Cardiac septum (tissue), 1 donor: ENCODE results near the gene ELOVL3. TPM values are rescaled to one million over a fixed set of nuclear protein-coding genes. Genes with fewer than 3 reads are reported as not detected.
A peak's percentile ranks its signal among the peaks of the same experiment; 100 is the strongest.
"Not testable (repeated sequence)": the region's sequence is repeated elsewhere in the genome, so short reads cannot be mapped to it uniquely, and the experiment has no call there.

ENCODE experiments used
- DNase-seq: peaks from one replicate; pipeline ENCODE4 v3.0.0-alpha.2; 2020; ENCODE audit warnings: low spot score
- intact Hi-C: fragments of 100-400 bp; cut with DNase I; formaldehyde crosslinking; loops from one replicate; pipeline ENCODE4 v1.14.0; 2022
- total RNA-seq: library from RNA; stranded (reverse); fragmentation: NEBNext Ultra II Directional; extraction: Animal tissue kit (Norgen Biotek cat#: 25700); gene quantifications from one replicate; pipeline ENCODE4 v1.2.1, GENCODE V29; 2021
- donor health status: DM: no; HTN: no; CAD: no.

The ELOVL3 gene
- total RNA-seq, 1 donor from 2014 or later = not detected

GRCh38 chr10:102245082-102245931, 19.2 kb downstream of the ELOVL3 start, which contains the start of gene GBF1:
GBF1 (plus strand) TSS chr10:102245532; CDS start chr10:102258939, 13,407 bp downstream.
- intact Hi-C loops = no loop called here
- peak; percentile 97 for DNase-seq

- intact Hi-C loops = no loop called here
- DNase-seq = no peak
Measured at GRCh38 chr10:102245932-102246251, 19.8 kb downstream of the ELOVL3 start.

GRCh38 chr10:102246261-102246660, 20.2 kb downstream of the ELOVL3 start:
- intact Hi-C loops = no loop called here

GRCh38 chr10:102247734-102248133, 21.6 kb downstream of the ELOVL3 start:
- DNase-seq = no peak
- intact Hi-C loops = no loop called here

More at GRCh38 chr10:102246261-102246660, 20.2 kb downstream of the ELOVL3 start:
- no peak for DNase-seq

GRCh38 chr10:102252508-102252907, 26.4 kb downstream of the ELOVL3 start:
- intact Hi-C loops, DNase-seq: not testable (repeated sequence)

- no peak for DNase-seq
- intact Hi-C loops = no loop called here
Measured at GRCh38 chr10:102254426-102254825, 28.3 kb downstream of the ELOVL3 start.

- DNase-seq = no peak
- intact Hi-C loops = no loop called here
Measured at GRCh38 chr10:102255404-102255803, 29.3 kb downstream of the ELOVL3 start.

- DNase-seq = no peak
- intact Hi-C loops = no loop called here
Measured at GRCh38 chr10:102261196-102261595, 35.1 kb downstream of the ELOVL3 start.

- intact Hi-C loops = no loop called here
- no peak for DNase-seq
Measured at GRCh38 chr10:102261842-102262241, 35.7 kb downstream of the ELOVL3 start.

GRCh38 chr10:102262744-102263370, 36.8 kb downstream of the ELOVL3 start:
- intact Hi-C loops = no loop called here
- DNase-seq = no peak

- intact Hi-C loops = no loop called here
- no peak for DNase-seq
Measured at GRCh38 chr10:102264371-102264770, 38.3 kb downstream of the ELOVL3 start.

- DNase-seq = no peak
- intact Hi-C loops = no loop called here
Measured at GRCh38 chr10:102266670-102267069, 40.6 kb downstream of the ELOVL3 start.

GRCh38 chr10:102267748-102268147, 41.6 kb downstream of the ELOVL3 start:
- DNase-seq = no peak
- intact Hi-C loops = no loop called here

GRCh38 chr10:102268375-102268888, 42.3 kb downstream of the ELOVL3 start:
- intact Hi-C loops = no loop called here

GRCh38 chr10:102269017-102269416, 42.9 kb downstream of the ELOVL3 start:
- intact Hi-C loops = no loop called here
- no peak for DNase-seq

More at GRCh38 chr10:102268375-102268888, 42.3 kb downstream of the ELOVL3 start:
- DNase-seq = no peak

- no peak for DNase-seq
- intact Hi-C loops = no loop called here
Measured at GRCh38 chr10:102274062-102274461, 48.0 kb downstream of the ELOVL3 start.

- no peak for DNase-seq
- intact Hi-C loops = no loop called here
Measured at GRCh38 chr10:102275343-102275742, 49.2 kb downstream of the ELOVL3 start.

- intact Hi-C loops = no loop called here
- no peak for DNase-seq
Measured at GRCh38 chr10:102279104-102279503, 53.0 kb downstream of the ELOVL3 start.
